Natural killer cell (primary cell): ENCODE results near the gene COL27A1. TPM values are rescaled to one million over a fixed set of nuclear protein-coding genes. Genes with fewer than 3 reads are reported as not detected.

Experiments used
- ATAC-seq, 3 donors: fragments of 150-1000 bp in 2 of 3; fragments of 200-7000 bp in 1 of 3; cut with Tn5 transposase; 1 replicate in 1 of 3; 2 replicates in 2 of 3; pipeline ENCODE4 v1.10.0; 2021; ENCODE audit warnings: mild to moderate bottlenecking in 2 of 3, moderate library complexity in 2 of 3
- DNase-seq, 2 donors: peaks; one replicate each; pipeline versions ENCODE4 v3.0.0 to v3.0.0-alpha.2; 2013 to 2021; ENCODE audit warnings: mixed read lengths in 1 of 2
- H3K27ac ChIP-seq: one replicate; pipeline ENCODE4 v1.5.1; 2013; ENCODE audit warnings: mild to moderate bottlenecking, low read length
- H3K27me3 ChIP-seq: one replicate; pipeline ENCODE4 v1.6.1; 2013; ENCODE audit warnings: low read length; ENCODE audit not compliant: control insufficient read depth, insufficient read depth
- H3K36me3 ChIP-seq: one replicate; pipeline ENCODE4 v1.6.1; 2013; ENCODE audit warnings: low read length; ENCODE audit not compliant: control insufficient read depth, insufficient read depth
- H3K4me1 ChIP-seq: one replicate; pipeline ENCODE4 v1.6.1; 2013; ENCODE audit warnings: low read length; ENCODE audit not compliant: control insufficient read depth, insufficient read depth
- H3K4me3 ChIP-seq: one replicate; pipeline ENCODE4 v1.5.1; 2013; ENCODE audit warnings: low read length
- H3K9me3 ChIP-seq: one replicate; pipeline ENCODE4 v1.6.1; 2013; ENCODE audit warnings: low read length; ENCODE audit not compliant: control insufficient read depth, insufficient read depth
- H3K27ac Mint-ChIP-seq, 2 donors: one replicate each; pipeline ENCODE4 v1.8.0; 2022; ENCODE audit warnings: mild to moderate bottlenecking in 2 of 2, mixed read lengths in 2 of 2, moderate library complexity in 1 of 2
- H3K27me3 Mint-ChIP-seq, 2 donors: one replicate each; pipeline ENCODE4 v1.8.0; 2022; ENCODE audit warnings: low read depth in 2 of 2, mixed read lengths in 2 of 2
- H3K36me3 Mint-ChIP-seq: one replicate; pipeline ENCODE4 v1.8.0; 2022; ENCODE audit warnings: mixed read lengths
- H3K4me1 Mint-ChIP-seq, 2 donors: one replicate each; pipeline ENCODE4 v1.8.0; 2022; ENCODE audit warnings: mixed read lengths in 2 of 2
- H3K4me3 Mint-ChIP-seq: one replicate; pipeline ENCODE4 v1.8.0; 2022; ENCODE audit warnings: mild to moderate bottlenecking, moderate library complexity, mixed read lengths
- H3K9me3 Mint-ChIP-seq, 2 donors: one replicate each; pipeline ENCODE4 v1.8.0; 2022; ENCODE audit warnings: mixed read lengths in 2 of 2
- CTCF ChIP-seq: fragments of 200-600 bp; IDR thresholded peaks from one replicate; pipeline ENCODE4 v1.8.0; 2022; ENCODE audit warnings: antibody characterized with exemption
- WGBS: methylation state at CpG from one replicate; pipeline ENCODE4 v1.1.7; 2013; ENCODE audit warnings: missing lambda C conversion rate; ENCODE audit not compliant: insufficient coverage; 5-methylcytosine and 5-hydroxymethylcytosine counted together
- intact Hi-C: fragments of 100-400 bp; cut with micrococcal nuclease; formaldehyde crosslinking; loops from one replicate; pipeline ENCODE4 v1.14.2; 2022
- total RNA-seq, 4 donors: library from RNA; stranded (reverse); fragments of 120-200 nt in 1 of 4; gene quantifications; one replicate each; pipeline versions ENCODE4 v1.2.3 to v1.2.4, GENCODE V29; 2013 to 2022

COL27A1 gene
- total RNA-seq, 3 donors from 2014 or later (not counting 1 experiment from before 2014, with no cell fraction given) = not detected

- H3K4me1 Mint-ChIP-seq = peaks cover 31 to 51% of the 10 kb centered on the region in 2 donors
- no peaks in the 10 kb centered on the region for H3K9me3 Mint-ChIP-seq
- H3K27me3 Mint-ChIP-seq = no peaks in the 10 kb centered on the region
- Histone ChIP-seq H3K27ac (no peak overlapping the region), H3K4me3 (no peak overlapping the region), H3K4me1 (peaks cover 17% of the 10 kb centered on the region), H3K27me3 (no peaks in the 10 kb centered on the region), H3K36me3 (peaks cover 98% of the 10 kb centered on the region), H3K9me3 (no peaks in the 10 kb centered on the region)
- H3K36me3 Mint-ChIP-seq = peaks cover 38% of the 10 kb centered on the region
- TF ChIP-seq CTCF = no peak
- H3K4me3 Mint-ChIP-seq = no peak overlapping the region
- ATAC-seq (no peak), DNase-seq (no peak)
- WGBS = 88% methylated on average over 12 of the region's 12 CpGs
- intact Hi-C loops = no loop called here
- peak overlapping the region; percentile 84 to 88 for H3K27ac Mint-ChIP-seq
Observed at GRCh38 chr9:114341152-114341830, 186.0 kb downstream of the COL27A1 start.

GRCh38 chr9:114341991-114342390, 186.7 kb downstream of the COL27A1 start:
- no peaks in the 10 kb centered on the region for H3K27me3 Mint-ChIP-seq
- H3K4me1 Mint-ChIP-seq = peaks cover 31 to 51% of the 10 kb centered on the region in 2 donors

GRCh38 chr9:114342755-114343440, 187.6 kb downstream of the COL27A1 start:
- no peak for ATAC-seq
- H3K4me1 Mint-ChIP-seq = peaks cover 36 to 56% of the 10 kb centered on the region in 2 donors
- Histone ChIP-seq H3K27ac (no peak overlapping the region), H3K27me3 (no peaks in the 10 kb centered on the region), H3K4me3 (no peak overlapping the region), H3K9me3 (no peaks in the 10 kb centered on the region), H3K4me1 (peaks cover 17% of the 10 kb centered on the region), H3K36me3 (peaks cover 97% of the 10 kb centered on the region)
- H3K4me3 Mint-ChIP-seq = no peak overlapping the region
- H3K36me3 Mint-ChIP-seq = peaks cover 38% of the 10 kb centered on the region
- TF ChIP-seq CTCF = no peak
- 95% methylated on average over 3 of the region's 5 CpGs for WGBS
- H3K27me3 Mint-ChIP-seq = no peaks in the 10 kb centered on the region
- H3K9me3 Mint-ChIP-seq = no peaks in the 10 kb centered on the region
- no peak for DNase-seq
- H3K27ac Mint-ChIP-seq = peak overlapping the region; percentile 77 to 84
- intact Hi-C loops = no loop called here

More at GRCh38 chr9:114341991-114342390, 186.7 kb downstream of the COL27A1 start:
- Histone ChIP-seq H3K4me3 (no peak overlapping the region), H3K36me3 (peaks cover 99% of the 10 kb centered on the region), H3K27ac (no peak overlapping the region), H3K4me1 (peaks cover 17% of the 10 kb centered on the region), H3K9me3 (no peaks in the 10 kb centered on the region), H3K27me3 (no peaks in the 10 kb centered on the region)
- DNase-seq (no peak), ATAC-seq (no peak)
- Mint-ChIP-seq H3K4me3 (no peak overlapping the region), H3K27ac (peak overlapping the region; percentile 84 to 88), H3K9me3 (no peaks in the 10 kb centered on the region), H3K36me3 (peaks cover 38% of the 10 kb centered on the region)
- intact Hi-C loops = no loop called here
- TF ChIP-seq CTCF = no peak
- 96% methylated on average over 4 of the region's 4 CpGs for WGBS
